Dermis lymphatic vessel endothelial cell (primary cell): ENCODE measurements around the gene TNFRSF4. TPM values are rescaled to one million over a fixed set of nuclear protein-coding genes. Genes with fewer than 3 reads are reported as not detected.

Source experiments
- total RNA-seq: library from RNA; depleted of rRNA; stranded (reverse); fragments of >200 nt; gene quantifications from 2 replicates; pipeline ENCODE4 v1.2.1, GENCODE V29; 2014

The TNFRSF4 gene
- total RNA-seq: 1.2 and 1.7 TPM in 2 replicates

GRCh38 chr1:1213345-1214265 is at the start of gene TNFRSF4:
TNFRSF4 (minus strand) TSS chr1:1214153; CDS start chr1:1214127, 26 bp downstream.

DNA sequence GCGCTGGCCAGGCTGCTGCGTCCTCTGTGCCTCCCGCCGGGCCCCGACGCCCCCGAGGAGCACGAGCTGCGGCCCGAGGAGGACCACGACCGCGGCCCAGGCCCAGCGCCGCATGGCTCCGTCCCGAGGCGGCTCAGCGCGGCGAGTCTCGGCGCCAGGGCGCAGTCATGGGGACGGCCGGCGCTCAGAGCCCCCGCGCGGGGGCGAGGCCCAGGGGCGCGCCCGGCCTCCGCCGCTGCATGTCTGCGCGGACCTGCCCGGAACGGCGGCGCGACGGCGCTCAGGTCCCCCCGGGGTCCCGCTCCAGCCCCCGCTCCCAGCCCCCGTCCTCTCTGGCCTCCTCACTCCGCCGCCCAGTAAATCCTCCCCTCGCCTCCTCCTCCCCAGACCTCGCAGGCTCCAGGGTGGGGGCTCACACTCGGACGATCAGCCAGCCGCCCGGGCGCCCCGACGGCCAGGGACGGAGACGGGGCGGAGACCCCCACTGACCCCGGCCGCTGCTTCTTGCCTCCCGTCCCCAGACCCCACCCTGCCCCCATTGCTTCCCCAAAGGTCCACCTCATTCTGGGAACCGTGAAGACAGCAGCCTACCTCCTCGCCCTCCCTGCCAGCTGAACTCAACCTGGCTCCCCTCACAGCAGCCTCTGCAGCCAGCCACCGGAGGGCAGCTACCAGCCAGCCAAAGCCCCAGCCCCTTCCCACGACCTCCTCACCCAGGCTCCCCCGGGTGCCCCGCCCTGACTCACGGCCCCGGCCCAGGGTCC is 32.8 kb upstream of the TNFRSF4 start, which contains the start of gene C1QTNF12:
Gene C1QTNF12 (minus strand): TSS at position 146 of the 764 bp plus-strand sequence. CDS start 32 bp downstream, at position 114.

DNA sequence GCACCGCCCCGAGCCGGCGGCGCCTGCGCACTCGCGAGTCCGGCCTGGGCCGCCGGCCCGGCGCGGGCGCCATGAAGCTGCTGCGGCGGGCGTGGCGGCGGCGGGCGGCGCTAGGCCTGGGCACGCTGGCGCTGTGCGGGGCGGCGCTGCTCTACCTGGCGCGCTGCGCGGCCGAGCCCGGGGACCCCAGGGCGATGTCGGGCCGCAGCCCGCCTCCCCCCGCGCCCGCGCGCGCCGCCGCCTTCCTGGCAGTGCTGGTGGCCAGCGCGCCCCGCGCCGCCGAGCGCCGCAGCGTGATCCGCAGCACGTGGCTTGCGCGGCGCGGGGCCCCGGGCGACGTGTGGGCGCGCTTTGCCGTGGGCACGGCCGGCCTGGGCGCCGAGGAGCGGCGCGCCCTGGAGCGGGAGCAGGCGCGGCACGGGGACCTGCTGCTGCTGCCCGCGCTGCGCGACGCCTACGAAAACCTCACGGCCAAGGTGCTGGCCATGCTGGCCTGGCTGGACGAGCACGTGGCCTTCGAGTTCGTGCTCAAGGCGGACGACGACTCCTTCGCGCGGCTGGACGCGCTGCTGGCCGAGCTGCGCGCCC is 18.3 kb upstream of the TNFRSF4 start, which contains the start of gene B3GALT6:
Gene B3GALT6 (plus strand): TSS at position 30 of the 588 bp plus-strand sequence. CDS start 42 bp downstream, at position 72.

GRCh38 chr1:1231400-1232207 is 17.7 kb upstream of the TNFRSF4 start, which contains the start of gene SDF4:
SDF4 (minus strand) TSS chr1:1232001; CDS start chr1:1228772, 3,229 bp downstream.

DNA sequence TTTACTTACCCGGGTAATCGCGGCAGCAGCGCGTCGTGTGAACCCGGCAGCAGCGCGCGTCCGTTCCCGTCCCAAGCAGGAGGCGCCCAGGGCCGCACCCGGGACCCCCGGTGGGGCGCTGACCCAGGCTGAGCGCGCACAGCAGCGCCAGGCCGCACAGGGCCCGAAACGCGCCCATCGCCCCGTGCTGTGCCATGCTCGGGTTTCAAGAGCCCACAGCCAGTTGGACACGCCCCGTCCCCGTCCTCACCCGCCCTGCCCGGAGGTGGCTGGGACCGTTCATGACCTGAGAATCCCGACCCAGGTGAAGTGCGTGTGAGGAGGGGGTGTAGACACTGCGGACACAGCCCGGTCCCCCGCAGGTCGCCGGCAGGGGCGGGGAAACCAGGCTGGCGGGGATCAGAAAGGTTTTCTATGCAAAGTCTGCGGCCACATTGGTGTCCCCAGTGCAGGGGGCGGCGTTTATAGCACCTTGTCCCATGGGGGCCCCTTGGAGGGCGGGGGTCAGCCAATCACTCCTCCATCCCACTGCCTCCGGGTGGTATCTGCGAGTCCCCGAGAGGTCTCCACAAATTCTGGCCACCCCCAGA is 7.5 kb downstream of the TNFRSF4 start, which contains the start of gene TNFRSF18:
Gene TNFRSF18 (minus strand): TSS at position 217 of the 590 bp plus-strand sequence. CDS start 21 bp downstream, at position 196.

GRCh38 chr1:1173793-1174415 is 40.0 kb downstream of the TNFRSF4 start, which contains the start of gene TTLL10:
TTLL10 (plus strand) TSS chr1:1173880; CDS start chr1:1179216, 5,336 bp downstream.

Other genes with a start within 250 kb of the TNFRSF4 start
- 0.11 and 0.17 TPM in 2 replicates for gene PLEKHN1, start 247.7 kb downstream of the TNFRSF4 start, total RNA-seq
- not detected in 2 replicates for gene PERM1, start 232.1 kb downstream of the TNFRSF4 start, total RNA-seq
- 23.6 and 33.8 TPM in 2 replicates for gene HES4, start 214.1 kb downstream of the TNFRSF4 start, total RNA-seq
- 48.2 and 108 TPM in 2 replicates for gene ISG15, start 200.7 kb downstream of the TNFRSF4 start, total RNA-seq
- 41.8 and 48.9 TPM in 2 replicates for gene AGRN, start 194.0 kb downstream of the TNFRSF4 start, total RNA-seq
- not detected in 2 replicates for gene RNF223, start 139.8 kb downstream of the TNFRSF4 start, total RNA-seq
- gene C1orf159, start 98.1 kb downstream of the TNFRSF4 start, total RNA-seq: 4.7 and 6.1 TPM in 2 replicates
- gene TTLL10, start 40.3 kb downstream of the TNFRSF4 start, total RNA-seq: not detected in 2 replicates
- gene TNFRSF18, start 7.6 kb downstream of the TNFRSF4 start, total RNA-seq: 0.11 TPM in 1 of 2 replicates, not detected in the other
- 79.1 and 94.0 TPM in 2 replicates for gene SDF4, start 17.8 kb upstream of the TNFRSF4 start, total RNA-seq
- gene B3GALT6, start 18.1 kb upstream of the TNFRSF4 start, total RNA-seq: 21.3 and 23.4 TPM in 2 replicates
- 0.09 and 0.22 TPM in 2 replicates for gene C1QTNF12, start 32.6 kb upstream of the TNFRSF4 start, total RNA-seq
- gene UBE2J2, start 59.7 kb upstream of the TNFRSF4 start, total RNA-seq: 27.4 and 32.7 TPM in 2 replicates
- gene SCNN1D, start 66.3 kb upstream of the TNFRSF4 start, total RNA-seq: 0.22 and 0.26 TPM in 2 replicates
- gene ACAP3, start 93.8 kb upstream of the TNFRSF4 start, total RNA-seq: 14.3 and 14.4 TPM in 2 replicates
- 7.3 and 8.6 TPM in 2 replicates for gene PUSL1, start 94.4 kb upstream of the TNFRSF4 start, total RNA-seq
- gene INTS11, start 110.5 kb upstream of the TNFRSF4 start, total RNA-seq: 51.3 and 52.0 TPM in 2 replicates
- gene CPTP, start 110.6 kb upstream of the TNFRSF4 start, total RNA-seq: 11.7 and 14.0 TPM in 2 replicates
- gene TAS1R3, start 117.1 kb upstream of the TNFRSF4 start, total RNA-seq: 0.09 and 0.11 TPM in 2 replicates
- gene DVL1, start 135.3 kb upstream of the TNFRSF4 start, total RNA-seq: 31.0 and 35.3 TPM in 2 replicates
- 0.09 and 0.98 TPM in 2 replicates for gene MXRA8, start 144.4 kb upstream of the TNFRSF4 start, total RNA-seq
- 67.6 and 68.1 TPM in 2 replicates for gene AURKAIP1, start 161.1 kb upstream of the TNFRSF4 start, total RNA-seq
- 68.4 and 96.8 TPM in 2 replicates for gene CCNL2, start 185.2 kb upstream of the TNFRSF4 start, total RNA-seq
- 86.6 and 91.1 TPM in 2 replicates for gene MRPL20, start 193.1 kb upstream of the TNFRSF4 start, total RNA-seq
- 0.11 and 0.34 TPM in 2 replicates for gene ANKRD65, start 207.1 kb upstream of the TNFRSF4 start, total RNA-seq
- gene VWA1, start 221.5 kb upstream of the TNFRSF4 start, total RNA-seq: 4.2 and 13.1 TPM in 2 replicates
- 0.11 and 0.52 TPM in 2 replicates for gene ATAD3C, start 235.5 kb upstream of the TNFRSF4 start, total RNA-seq